ENCODE measurements around the gene BCAS3. TPM values are rescaled to one million over a fixed set of nuclear protein-coding genes. Genes with fewer than 3 reads are reported as not detected.

The BCAS3 gene
- total and polyA plus RNA-seq, 4 donors = 5.8 to 24.6 (median 10.1) TPM

GRCh38 chr17:60947100-60947499 lies 269.4 kb downstream of the BCAS3 start:
- no peaks in the 10 kb centered on the region for H3K36me3 ChIP-seq (ENCODE audit: control insufficient read depth in 4 of 4, insufficient read depth in 3 of 4, low read depth in 1 of 4, low read length in 3 of 4)
- no peak overlapping the region for H3K4me3 ChIP-seq (ENCODE audit: low read depth in 1 of 3, low read length in 3 of 3)
- no peaks in the 10 kb centered on the region for H3K4me1 ChIP-seq (ENCODE audit: control insufficient read depth in 4 of 4, insufficient read depth in 4 of 4, low read length in 3 of 4)
- no peaks in the 10 kb centered on the region for H3K9me3 ChIP-seq (ENCODE audit: control insufficient read depth in 4 of 4, low read length in 3 of 4)
- DNase-seq (ENCODE audit: low spot score) = no peak
- H3K9ac ChIP-seq (ENCODE audit: low read depth in 1 of 2, low read length in 2 of 2) = no peak overlapping the region
- 90% methylated on average over 1 of the region's 1 CpG for WGBS
- TF ChIP-seq RAD21 (IDR thresholded peaks at IDR 0.05) = no peak
- no peak for TF ChIP-seq JUND (IDR thresholded peaks at IDR 0.05)
- no peak for TF ChIP-seq EGR1 (IDR thresholded peaks at IDR 0.05; ENCODE audit: low read depth in 2 of 2)
- H3K27me3 ChIP-seq (ENCODE audit: control insufficient read depth in 4 of 4, insufficient read depth in 4 of 4, low read length in 3 of 4) = no peaks in the 10 kb centered on the region
- H3K27ac ChIP-seq (ENCODE audit: low read depth in 1 of 2, low read length in 2 of 2) = no peak overlapping the region

GRCh38 chr17:60947543-60947942 lies 269.9 kb downstream of the BCAS3 start:
- peaks cover 0 to 1% (median 0%) of the 10 kb centered on the region in 4 donors for H3K4me1 ChIP-seq (ENCODE audit: control insufficient read depth in 4 of 4, insufficient read depth in 4 of 4, low read length in 3 of 4)
- no peak overlapping the region for H3K9ac ChIP-seq (ENCODE audit: low read depth in 1 of 2, low read length in 2 of 2)
- H3K9me3 ChIP-seq (ENCODE audit: control insufficient read depth in 4 of 4, low read length in 3 of 4) = no peaks in the 10 kb centered on the region
- TF ChIP-seq ZBTB33 (IDR thresholded peaks at IDR 0.05) = no peak
- no peak for TF ChIP-seq YY1 (IDR thresholded peaks at IDR 0.05)
- no peak for TF ChIP-seq MAX (IDR thresholded peaks at IDR 0.05)
- no peak for TF ChIP-seq CTCF (IDR thresholded peaks at IDR 0.05; ENCODE audit: low read depth, low read length, missing input control)
- no peak for TF ChIP-seq FOXA1 (IDR thresholded peaks at IDR 0.05)
- TF ChIP-seq RAD21 (IDR thresholded peaks at IDR 0.05) = no peak
- TF ChIP-seq RXRA (IDR thresholded peaks at IDR 0.05) = no peak
- TF ChIP-seq GABPA (IDR thresholded peaks at IDR 0.05 in 1 of 2, conservative IDR thresholded peaks at IDR 0.05 in 1 of 2) = no peak
- no peak for TF ChIP-seq REST (IDR thresholded peaks at IDR 0.05)
- TF ChIP-seq TAF1 (conservative IDR thresholded peaks at IDR 0.05) = no peak
- no peak for TF ChIP-seq FOXA2 (IDR thresholded peaks at IDR 0.05)
- no peak for TF ChIP-seq HNF4G (IDR thresholded peaks at IDR 0.05)
- H3K36me3 ChIP-seq (ENCODE audit: control insufficient read depth in 4 of 4, insufficient read depth in 3 of 4, low read depth in 1 of 4, low read length in 3 of 4) = no peaks in the 10 kb centered on the region
- H3K27ac ChIP-seq (ENCODE audit: low read depth in 1 of 2, low read length in 2 of 2) = no peak overlapping the region
- no peak overlapping the region for H3K4me3 ChIP-seq (ENCODE audit: low read depth in 1 of 3, low read length in 3 of 3)
- no peaks in the 10 kb centered on the region for H3K27me3 ChIP-seq (ENCODE audit: control insufficient read depth in 4 of 4, insufficient read depth in 4 of 4, low read length in 3 of 4)
- DNase-seq (ENCODE audit: low spot score) = no peak
- WGBS = 98% methylated on average over 3 of the region's 3 CpGs
